ENCODE data around the gene MGMT.

GRCh38 chr10:129771991-129772431, 305.0 kb downstream of the MGMT start:
- no peak for TF ChIP-seq JUNB (CRISPR knock-in tag; conservative IDR thresholded peaks at IDR 0.05)
- TF ChIP-seq, protein P1, sequence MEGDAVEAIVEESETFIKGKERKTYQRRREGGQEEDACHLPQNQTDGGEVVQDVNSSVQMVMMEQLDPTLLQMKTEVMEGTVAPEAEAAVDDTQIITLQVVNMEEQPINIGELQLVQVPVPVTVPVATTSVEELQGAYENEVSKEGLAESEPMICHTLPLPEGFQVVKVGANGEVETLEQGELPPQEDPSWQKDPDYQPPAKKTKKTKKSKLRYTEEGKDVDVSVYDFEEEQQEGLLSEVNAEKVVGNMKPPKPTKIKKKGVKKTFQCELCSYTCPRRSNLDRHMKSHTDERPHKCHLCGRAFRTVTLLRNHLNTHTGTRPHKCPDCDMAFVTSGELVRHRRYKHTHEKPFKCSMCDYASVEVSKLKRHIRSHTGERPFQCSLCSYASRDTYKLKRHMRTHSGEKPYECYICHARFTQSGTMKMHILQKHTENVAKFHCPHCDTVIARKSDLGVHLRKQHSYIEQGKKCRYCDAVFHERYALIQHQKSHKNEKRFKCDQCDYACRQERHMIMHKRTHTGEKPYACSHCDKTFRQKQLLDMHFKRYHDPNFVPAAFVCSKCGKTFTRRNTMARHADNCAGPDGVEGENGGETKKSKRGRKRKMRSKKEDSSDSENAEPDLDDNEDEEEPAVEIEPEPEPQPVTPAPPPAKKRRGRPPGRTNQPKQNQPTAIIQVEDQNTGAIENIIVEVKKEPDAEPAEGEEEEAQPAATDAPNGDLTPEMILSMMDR (IDR thresholded peaks at IDR 0.05 in 2 of 3, conservative IDR thresholded peaks at IDR 0.05 in 1 of 3; ENCODE audit: insufficient read depth in 2 of 3, low read depth in 1 of 3, low read length in 3 of 3) = no peak

Measured in K562 (cell line).